HG03575 (cell line): Measurements from ENCODE around the gene MCC.

ENCODE experiments used
- ATAC-seq: cut with Tn5 transposase; IDR thresholded peaks from one replicate; pipeline ENCODE4 v1.9.1; 2021; ENCODE audit not compliant: unreplicated experiment, insufficient number of reproducible peaks, low FRiP score; ENCODE audit errors: extremely low read depth

Gene MCC

DNA sequence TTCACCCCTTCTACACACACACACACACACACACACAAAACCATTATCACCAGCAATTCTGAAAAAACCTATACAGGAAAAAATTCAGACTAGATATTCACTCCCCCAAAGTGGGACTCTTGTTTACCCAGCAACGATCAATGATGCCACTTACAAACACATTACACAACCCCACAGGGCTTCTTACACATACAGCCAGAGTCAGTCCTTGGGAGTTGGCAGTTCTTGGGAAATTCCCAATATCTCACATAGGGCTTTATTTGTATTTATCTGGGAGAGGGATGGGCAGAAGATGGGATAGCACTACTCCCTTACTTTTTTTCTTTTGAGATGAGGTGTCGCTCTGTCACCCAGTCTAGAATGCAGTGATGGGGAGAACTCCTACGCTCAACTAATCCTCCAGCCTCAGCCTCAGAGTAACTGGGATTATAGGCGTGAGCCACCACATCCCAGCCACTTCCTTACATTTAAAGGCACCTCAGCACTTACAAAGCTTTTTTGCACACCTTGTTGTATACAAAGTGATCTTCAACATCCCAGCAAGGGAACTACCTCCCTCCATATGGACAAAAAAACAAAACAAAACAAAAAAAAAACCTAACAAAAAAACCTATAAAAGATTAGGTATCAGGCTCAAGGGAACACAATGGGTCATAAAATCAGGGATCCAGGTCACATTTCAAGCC lies 221.9 kb downstream of the MCC start:
- no peak for ATAC-seq

DNA sequence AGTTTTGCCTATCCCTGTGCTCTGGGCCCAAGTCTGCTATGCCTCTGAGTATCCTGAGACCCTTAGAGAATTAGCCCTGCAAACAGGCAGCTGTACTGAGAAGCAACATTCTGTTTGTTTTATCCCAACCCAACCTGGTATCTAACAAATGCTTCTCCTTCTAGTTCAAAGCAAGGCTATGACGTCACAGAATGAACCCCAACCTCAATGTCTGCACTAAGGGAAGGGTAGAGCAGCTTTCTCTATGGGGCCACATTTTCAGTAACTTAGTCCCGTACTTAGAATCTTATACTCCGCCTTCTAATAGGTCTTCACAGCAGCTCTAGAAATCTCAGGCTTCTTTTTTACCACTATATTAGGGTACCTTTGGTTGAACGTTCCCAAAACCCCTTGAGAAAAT lies 223.1 kb downstream of the MCC start:
- no peak for ATAC-seq

DNA sequence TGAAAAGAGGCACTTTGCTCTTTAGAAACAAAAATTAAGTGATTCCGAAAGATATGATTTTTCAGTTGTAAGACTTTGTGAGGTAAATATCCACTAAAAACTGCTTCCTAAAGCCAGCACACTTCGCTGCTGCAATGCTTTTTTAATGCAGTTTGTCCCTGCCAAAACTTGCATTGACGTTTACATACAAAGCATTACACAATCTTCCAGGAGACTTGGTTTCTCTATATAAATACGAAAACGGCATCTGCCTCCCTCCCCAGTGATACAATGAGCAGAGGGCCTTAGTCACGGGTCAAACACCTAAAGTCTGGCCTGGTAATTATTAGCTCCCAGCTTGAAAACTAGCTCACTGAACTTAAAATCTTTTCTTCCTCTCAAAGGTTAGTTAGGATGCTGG lies 224.2 kb downstream of the MCC start:
- ATAC-seq: no peak

DNA sequence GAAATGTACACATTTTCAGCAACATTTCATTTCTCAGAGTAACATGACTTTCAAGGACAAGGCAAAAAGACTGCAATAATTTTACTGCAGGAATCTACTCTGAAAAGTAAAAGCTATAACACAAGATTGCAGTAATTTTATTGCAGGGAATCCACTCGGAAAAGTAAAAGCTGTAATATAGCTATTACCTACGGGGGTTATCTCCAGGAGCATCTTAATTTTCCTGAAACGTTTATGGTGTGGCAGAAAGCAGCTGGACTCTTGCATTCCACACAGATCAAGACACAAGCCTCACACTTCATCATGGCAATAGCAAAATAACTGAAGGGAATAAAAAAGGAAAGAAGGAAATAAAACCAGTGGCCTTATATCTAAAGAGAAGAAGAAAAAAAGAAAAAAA lies 224.7 kb downstream of the MCC start:
- no peak for ATAC-seq

DNA sequence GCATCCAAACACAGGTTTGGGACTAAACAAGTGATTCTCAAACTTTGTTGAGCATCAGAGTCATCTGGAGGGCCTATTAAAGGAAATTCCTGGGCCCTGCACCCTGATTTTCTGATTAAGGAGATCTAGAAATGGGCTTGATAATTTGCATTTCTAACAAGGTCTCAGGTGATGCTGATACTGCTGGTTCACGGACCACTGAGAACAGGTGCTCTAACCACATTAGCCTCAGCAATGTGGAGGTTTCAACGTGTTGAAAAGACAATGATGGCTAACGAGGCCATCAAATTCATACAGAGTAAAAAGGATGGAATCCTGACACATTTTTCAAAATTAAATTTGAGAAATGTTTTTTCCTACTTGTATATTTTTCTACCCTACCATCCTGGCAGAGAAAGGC lies 225.6 kb downstream of the MCC start:
- ATAC-seq: no peak

GRCh38 chr5:113259034-113259433 lies 229.2 kb downstream of the MCC start:
- no peak for ATAC-seq

DNA sequence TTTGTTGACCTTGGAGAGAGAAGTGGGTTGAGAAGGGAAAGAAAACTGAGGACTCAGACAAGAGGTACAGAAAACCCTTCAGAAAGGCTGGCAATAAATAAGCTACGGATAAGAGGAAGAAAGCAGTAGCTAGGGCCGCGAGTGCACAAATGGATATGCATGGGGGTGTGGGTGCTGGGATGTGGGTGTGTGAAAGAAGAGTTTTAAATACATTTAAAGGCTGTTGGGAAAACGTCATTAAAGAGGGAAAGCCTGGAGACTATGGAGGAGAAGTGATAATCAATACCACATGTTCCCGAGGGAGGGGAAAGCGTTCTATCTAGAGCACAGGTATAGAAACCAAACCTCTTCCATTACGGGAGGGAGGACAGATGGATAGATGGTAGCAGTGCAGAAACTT lies 230.7 kb downstream of the MCC start:
- no peak for ATAC-seq

- no peak for ATAC-seq
Measured at GRCh38 chr5:113256671-113257452, 231.4 kb downstream of the MCC start.

DNA sequence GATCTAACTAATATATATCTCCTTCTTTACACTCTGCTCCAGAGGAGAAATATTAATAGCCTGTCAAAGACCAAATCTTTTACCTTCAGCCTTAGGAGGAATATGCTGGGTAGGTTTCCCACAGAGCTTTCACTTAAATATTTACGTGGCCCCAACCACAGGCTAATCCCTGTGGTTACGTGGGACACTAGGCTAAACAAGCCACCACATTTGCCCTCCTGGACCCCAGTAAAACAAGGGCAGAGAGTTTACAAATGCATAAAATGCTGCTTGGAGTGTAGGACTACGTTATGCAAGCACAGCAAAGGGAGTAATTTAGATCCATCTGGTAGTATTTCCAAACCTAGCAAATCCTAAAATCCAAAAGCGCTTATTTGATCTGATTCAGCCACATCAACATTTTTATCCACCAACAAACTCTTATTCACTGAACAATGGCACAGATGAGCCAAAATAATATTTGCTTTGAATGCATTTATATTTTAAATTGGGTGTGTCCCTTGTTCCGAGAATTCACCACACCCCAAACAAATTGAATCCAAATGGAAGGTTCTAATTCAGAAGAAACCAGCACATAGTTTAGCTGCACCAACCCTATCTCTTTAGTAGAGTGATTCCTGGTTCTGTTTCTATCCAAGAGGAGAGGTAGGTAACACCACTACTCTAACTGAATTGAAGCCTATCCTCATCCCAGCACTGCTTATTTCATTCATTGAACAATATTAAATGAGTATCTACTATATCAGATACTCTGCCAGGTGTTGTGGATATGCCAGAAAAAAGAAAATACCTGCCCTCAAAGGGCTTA lies 232.5 kb downstream of the MCC start:
- no peak for ATAC-seq

- no peak for ATAC-seq
Measured at GRCh38 chr5:113255105-113255504, 233.1 kb downstream of the MCC start.

- ATAC-seq: no peak
Measured at GRCh38 chr5:113253037-113253436, 235.2 kb downstream of the MCC start.

- no peak for ATAC-seq
Measured at GRCh38 chr5:113252066-113252465, 236.2 kb downstream of the MCC start.

GRCh38 chr5:113250341-113250953 lies 237.8 kb downstream of the MCC start:
- no peak for ATAC-seq

GRCh38 chr5:113249206-113249605 lies 239.0 kb downstream of the MCC start:
- ATAC-seq: no peak

GRCh38 chr5:113246361-113246870 lies 241.8 kb downstream of the MCC start:
- no peak for ATAC-seq

- no peak for ATAC-seq
Measured at GRCh38 chr5:113245427-113246225, 242.6 kb downstream of the MCC start.

DNA sequence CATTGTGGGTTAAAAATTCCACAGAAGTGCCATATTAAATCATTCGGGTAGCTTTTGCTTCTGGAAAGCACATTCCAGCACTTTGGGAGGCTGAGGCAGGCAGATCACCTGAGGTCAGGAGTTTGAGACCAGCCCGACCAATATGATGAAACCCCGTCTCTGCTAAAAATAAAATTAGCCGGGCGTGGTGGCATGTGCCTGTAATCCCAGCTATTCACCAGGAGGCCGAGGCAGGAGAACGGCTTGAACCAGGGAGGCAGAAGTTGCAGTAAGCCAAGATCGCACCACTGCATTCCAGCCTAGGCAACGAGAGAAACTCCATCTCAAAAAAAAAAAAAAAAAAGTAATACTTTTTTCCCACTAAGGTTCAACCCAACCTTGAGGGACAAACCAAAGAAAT lies 243.3 kb downstream of the MCC start:
- no peak for ATAC-seq

DNA sequence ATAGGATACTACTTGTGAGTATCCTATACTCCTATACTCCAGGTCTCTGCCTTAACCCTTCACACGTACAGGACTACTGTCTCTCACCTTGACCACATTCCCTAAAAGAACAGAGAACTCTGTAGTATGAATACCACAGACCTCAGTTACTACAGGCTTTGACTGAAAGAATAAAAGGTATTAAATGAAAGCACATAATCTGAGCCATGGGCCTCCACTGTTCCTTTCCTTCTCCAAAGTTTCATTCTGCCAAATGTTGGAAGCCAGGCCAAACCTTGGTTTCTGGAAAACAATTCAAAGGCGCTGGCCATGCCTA lies 244.9 kb downstream of the MCC start:
- ATAC-seq: no peak
